ENCODE results near the gene ADGRF3. TPM values are rescaled to one million over a fixed set of nuclear protein-coding genes. Genes with fewer than 3 reads are reported as not detected.
"Not testable (repeated sequence)": the region's sequence is repeated elsewhere in the genome, so short reads cannot be mapped to it uniquely, and the experiment has no call there.

The ADGRF3 gene
- total RNA-seq, 1 donor from 2014 or later = 3.4 TPM

- no peak overlapping the region for H3K27ac Mint-ChIP-seq
- DNase-seq = no peak
- H3K4me3 Mint-ChIP-seq = no peak overlapping the region
- no peaks in the 10 kb centered on the region for H3K27me3 Mint-ChIP-seq
- intact Hi-C loops (cut with micrococcal nuclease) = no loop called here
- H3K4me1 Mint-ChIP-seq = peaks cover 9% of the 10 kb centered on the region
- no peaks in the 10 kb centered on the region for H3K9me3 Mint-ChIP-seq
- peaks cover 25% of the 10 kb centered on the region for H3K36me3 Mint-ChIP-seq (ENCODE audit: low read depth)
These were observed 73.1 kb downstream of the ADGRF3 start for GRCh38 chr2:26273501-26273900.

- H3K27me3 Mint-ChIP-seq = no peaks in the 10 kb centered on the region
- H3K4me3 Mint-ChIP-seq = no peak overlapping the region
- H3K27ac Mint-ChIP-seq = peak overlapping the region; percentile 18
- intact Hi-C loops (cut with micrococcal nuclease) = no loop called here
- H3K9me3 Mint-ChIP-seq = no peaks in the 10 kb centered on the region
- H3K36me3 Mint-ChIP-seq (ENCODE audit: low read depth) = peaks cover 23% of the 10 kb centered on the region
- H3K4me1 Mint-ChIP-seq = peaks cover 9% of the 10 kb centered on the region
- DNase-seq = no peak
These were observed 76.2 kb downstream of the ADGRF3 start for GRCh38 chr2:26270373-26270772.

GRCh38 chr2:26269571-26270158 lies 76.9 kb downstream of the ADGRF3 start:
- no peak overlapping the region for H3K4me3 Mint-ChIP-seq
- no peak for DNase-seq
- no peak overlapping the region for H3K27ac Mint-ChIP-seq
- H3K4me1 Mint-ChIP-seq = peaks cover 9% of the 10 kb centered on the region
- intact Hi-C loops (cut with micrococcal nuclease) = no loop called here
- H3K36me3 Mint-ChIP-seq (ENCODE audit: low read depth) = peaks cover 21% of the 10 kb centered on the region
- no peaks in the 10 kb centered on the region for H3K27me3 Mint-ChIP-seq
- H3K9me3 Mint-ChIP-seq = no peaks in the 10 kb centered on the region

GRCh38 chr2:26268670-26269385 lies 77.8 kb downstream of the ADGRF3 start:
- DNase-seq; H3K4me1 Mint-ChIP-seq; intact Hi-C loops (cut with micrococcal nuclease); H3K9me3 Mint-ChIP-seq; H3K4me3 Mint-ChIP-seq; H3K27ac Mint-ChIP-seq; H3K27me3 Mint-ChIP-seq: not testable (repeated sequence)
- H3K36me3 Mint-ChIP-seq (ENCODE audit: low read depth) = peaks cover 20% of the 10 kb centered on the region

- H3K4me1 Mint-ChIP-seq = peaks cover 6% of the 10 kb centered on the region
- H3K36me3 Mint-ChIP-seq (ENCODE audit: low read depth) = peaks cover 21% of the 10 kb centered on the region
- no peak overlapping the region for H3K27ac Mint-ChIP-seq
- intact Hi-C loops (cut with micrococcal nuclease) = no loop called here
- no peak for DNase-seq
- no peak overlapping the region for H3K4me3 Mint-ChIP-seq
- H3K27me3 Mint-ChIP-seq = no peaks in the 10 kb centered on the region
- no peaks in the 10 kb centered on the region for H3K9me3 Mint-ChIP-seq
These were observed 78.4 kb downstream of the ADGRF3 start for GRCh38 chr2:26268213-26268612.

- intact Hi-C loops (cut with micrococcal nuclease); H3K27me3 Mint-ChIP-seq; H3K4me3 Mint-ChIP-seq; H3K4me1 Mint-ChIP-seq; H3K9me3 Mint-ChIP-seq; H3K27ac Mint-ChIP-seq; DNase-seq: not testable (repeated sequence)
- H3K36me3 Mint-ChIP-seq (ENCODE audit: low read depth) = peaks cover 36% of the 10 kb centered on the region
These were observed 87.8 kb downstream of the ADGRF3 start for GRCh38 chr2:26258836-26259235.

Other genes with a start within 250 kb of the ADGRF3 start
- gene GAREM2, start 173.7 kb downstream of the ADGRF3 start, total RNA-seq = 7.9 and 8.2 TPM in 2 replicates
- gene HADHA, start 102.2 kb downstream of the ADGRF3 start, total RNA-seq = 110 and 112 TPM in 2 replicates
- 81.2 and 86.6 TPM in 2 replicates for gene HADHB, start 101.8 kb downstream of the ADGRF3 start, total RNA-seq
- 63.7 and 68.8 TPM in 2 replicates for gene SELENOI, start 646 bp downstream of the ADGRF3 start, total RNA-seq
- gene DRC1, start 55.1 kb upstream of the ADGRF3 start, total RNA-seq = not detected in 2 replicates
- gene OTOF, start 131.3 kb upstream of the ADGRF3 start, total RNA-seq = 6.8 and 7.2 TPM in 2 replicates